ENCODE measurements around the gene ADAMTSL1.
A peak's percentile ranks its signal among the peaks of the same experiment; 100 is the strongest.

The ADAMTSL1 gene

GRCh38 chr9:18820566-18821095, 346.7 kb downstream of the ADAMTSL1 start:
- DNase-seq (ENCODE audit: low spot score) = no peak

GRCh38 chr9:18821788-18822187, 347.8 kb downstream of the ADAMTSL1 start:
- DNase-seq (ENCODE audit: low spot score) = no peak

DNA sequence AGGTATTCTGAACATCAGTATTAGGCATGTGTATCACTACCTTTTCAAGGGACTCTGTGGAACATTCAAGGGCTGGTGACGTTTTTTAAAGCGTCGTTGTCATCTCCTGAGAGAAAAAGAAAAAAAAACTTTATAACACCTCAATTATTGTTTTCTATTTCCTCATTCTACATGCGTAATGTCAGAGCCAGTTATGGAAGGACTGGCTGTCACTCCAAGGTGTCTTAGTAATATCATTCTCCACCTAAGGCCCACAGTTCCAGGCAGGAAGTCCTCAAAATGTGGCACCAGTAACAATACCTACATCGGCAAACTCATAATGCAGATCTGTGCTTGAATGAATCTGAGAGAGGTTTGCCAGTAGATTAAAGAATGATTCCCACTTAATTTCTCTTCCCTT, 348.9 kb downstream of the ADAMTSL1 start:
- DNase-seq (ENCODE audit: low spot score) = no peak

DNA sequence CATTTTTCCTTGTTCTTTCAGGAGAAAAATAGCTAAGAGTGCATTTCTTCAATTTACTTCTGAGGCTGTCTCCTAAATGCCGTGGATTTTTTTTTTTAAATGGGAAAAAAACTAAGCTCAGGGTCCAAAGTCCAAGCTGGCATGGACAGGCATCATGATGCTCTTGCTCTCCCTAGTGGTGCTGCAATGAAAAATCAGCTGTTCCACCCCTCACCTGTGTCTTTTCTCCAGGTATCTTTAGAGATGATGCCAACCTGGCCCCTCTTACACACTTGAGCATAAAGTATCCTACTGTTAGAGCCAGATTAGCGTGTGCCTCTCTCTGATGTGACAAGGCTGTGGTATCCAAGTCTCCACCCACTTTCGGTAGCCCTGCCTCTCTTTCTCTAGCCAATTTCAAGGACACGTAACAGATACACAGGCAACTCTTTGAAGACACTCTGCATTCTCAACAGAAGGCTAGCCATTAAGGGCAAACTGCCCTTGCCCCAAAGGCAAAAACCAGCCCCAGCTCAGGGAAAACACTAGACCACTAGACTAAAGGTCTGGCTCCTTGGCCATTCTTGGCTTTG, 350.2 kb downstream of the ADAMTSL1 start:
- peak; percentile 56 for DNase-seq (ENCODE audit: low spot score)

GRCh38 chr9:18825656-18826170, 351.8 kb downstream of the ADAMTSL1 start:
- DNase-seq (ENCODE audit: low spot score) = no peak

- DNase-seq (ENCODE audit: low spot score) = no peak
These were observed 352.3 kb downstream of the ADAMTSL1 start for GRCh38 chr9:18826248-18826647.

GRCh38 chr9:18829066-18829465, 355.1 kb downstream of the ADAMTSL1 start:
- no peak for DNase-seq (ENCODE audit: low spot score)

DNA sequence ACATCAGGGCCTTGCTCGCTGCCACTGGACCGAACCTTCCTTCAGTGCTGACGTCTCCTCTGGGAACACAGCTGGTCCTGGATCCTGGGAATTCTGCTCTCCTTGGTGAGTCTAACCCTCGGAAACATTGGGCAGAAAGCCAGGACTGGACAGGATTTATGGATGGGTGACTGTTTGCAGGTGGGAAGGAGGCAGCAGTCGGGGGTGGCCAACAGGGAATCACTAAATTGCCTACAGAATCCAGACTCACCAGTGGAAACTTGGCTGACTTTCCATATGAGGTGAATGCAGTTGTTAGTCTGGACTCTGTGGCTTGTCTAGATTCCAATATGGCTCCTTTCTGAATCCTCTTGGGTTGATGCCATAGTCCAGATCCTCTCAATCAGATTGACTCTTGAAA, 355.9 kb downstream of the ADAMTSL1 start:
- DNase-seq (ENCODE audit: low spot score) = no peak

- DNase-seq (ENCODE audit: low spot score) = no peak
These were observed 360.9 kb downstream of the ADAMTSL1 start for GRCh38 chr9:18834740-18835361.

DNA sequence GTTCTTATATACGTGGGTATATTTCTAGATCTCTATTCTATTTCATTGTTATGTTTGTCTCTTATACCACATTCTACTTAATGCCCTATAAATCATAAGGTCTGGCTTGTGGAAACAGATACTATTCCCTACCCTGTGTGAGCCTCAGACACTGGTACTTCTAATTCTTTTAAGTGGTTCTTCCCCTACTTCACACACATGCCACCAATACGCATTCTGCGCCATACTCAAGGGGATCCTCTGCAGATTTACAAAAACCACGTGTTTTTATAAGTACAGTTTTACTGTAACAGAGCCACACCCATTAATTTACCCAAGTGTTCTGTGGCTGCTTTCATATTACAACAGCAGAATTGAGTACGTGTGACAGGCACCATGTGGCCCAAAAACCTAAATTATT, 363.4 kb downstream of the ADAMTSL1 start:
- DNase-seq (ENCODE audit: low spot score) = no peak

- no peak for DNase-seq (ENCODE audit: low spot score)
These were observed 373.8 kb downstream of the ADAMTSL1 start for GRCh38 chr9:18847576-18848275.

DNA sequence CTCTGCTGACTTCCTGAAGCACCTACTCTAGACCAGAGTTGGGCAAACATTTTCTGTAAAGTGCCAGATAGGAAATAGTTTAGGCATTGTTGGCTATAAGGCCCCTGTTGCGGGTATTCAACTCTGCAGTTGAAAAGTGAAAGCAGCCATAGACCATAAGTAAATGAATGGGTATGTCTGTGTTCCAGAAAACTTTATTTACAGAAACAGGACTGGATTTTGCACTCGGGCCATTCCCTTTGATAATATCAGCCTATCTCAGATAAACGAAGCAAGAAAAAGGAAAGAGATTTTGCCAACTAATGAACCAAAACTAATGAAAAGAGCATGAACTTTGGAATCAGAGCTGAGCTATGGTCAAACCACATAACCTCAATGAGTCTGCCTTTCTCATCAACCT, 374.7 kb downstream of the ADAMTSL1 start:
- DNase-seq (ENCODE audit: low spot score) = no peak

- no peak for DNase-seq (ENCODE audit: low spot score)
These were observed 375.3 kb downstream of the ADAMTSL1 start for GRCh38 chr9:18849270-18849669.

GRCh38 chr9:18849890-18850677, 376.1 kb downstream of the ADAMTSL1 start:
- DNase-seq (ENCODE audit: low spot score) = no peak

- DNase-seq (ENCODE audit: low spot score) = no peak
These were observed 377.3 kb downstream of the ADAMTSL1 start for GRCh38 chr9:18851069-18851795.

DNA sequence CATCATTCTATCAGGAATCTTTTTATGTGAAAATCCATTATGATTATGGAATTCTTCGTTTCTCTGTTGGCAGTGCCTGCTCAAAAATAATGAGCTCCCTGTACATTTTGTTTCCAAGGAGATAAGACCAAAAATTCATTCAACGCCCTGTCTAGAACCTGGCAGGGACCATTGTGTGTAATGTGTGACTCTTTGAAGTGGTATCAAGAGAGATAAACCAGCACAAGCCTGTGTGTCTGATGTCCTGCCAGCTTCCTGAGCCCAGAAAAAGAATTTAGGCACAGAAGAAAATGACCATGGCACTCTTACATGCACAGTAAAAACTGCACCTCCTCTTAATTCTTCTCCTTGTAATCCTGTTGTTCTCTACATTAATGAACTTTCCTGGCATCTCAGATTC, 381.7 kb downstream of the ADAMTSL1 start:
- no peak for DNase-seq (ENCODE audit: low spot score)

- DNase-seq (ENCODE audit: low spot score) = no peak
These were observed 383.4 kb downstream of the ADAMTSL1 start for GRCh38 chr9:18857334-18857733.

DNA sequence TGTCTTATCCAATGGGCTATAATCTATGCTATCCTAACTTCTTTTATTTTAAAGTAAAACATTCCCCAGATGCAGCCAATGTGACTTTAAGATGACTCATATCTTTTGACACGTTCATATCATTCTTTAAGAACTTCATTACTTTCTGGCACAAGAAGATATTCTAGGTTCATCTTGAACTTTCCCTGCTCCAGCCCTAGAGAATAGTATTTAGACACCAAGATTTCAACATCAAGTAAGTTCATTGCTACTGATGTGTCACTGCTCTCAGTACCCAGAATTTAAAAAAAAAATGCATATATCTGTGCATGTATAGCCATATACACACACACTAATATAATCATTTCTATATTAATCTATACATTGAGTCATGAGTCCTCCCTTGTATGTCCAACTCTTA, 383.8 kb downstream of the ADAMTSL1 start:
- DNase-seq (ENCODE audit: low spot score) = peak; percentile 2

DNA sequence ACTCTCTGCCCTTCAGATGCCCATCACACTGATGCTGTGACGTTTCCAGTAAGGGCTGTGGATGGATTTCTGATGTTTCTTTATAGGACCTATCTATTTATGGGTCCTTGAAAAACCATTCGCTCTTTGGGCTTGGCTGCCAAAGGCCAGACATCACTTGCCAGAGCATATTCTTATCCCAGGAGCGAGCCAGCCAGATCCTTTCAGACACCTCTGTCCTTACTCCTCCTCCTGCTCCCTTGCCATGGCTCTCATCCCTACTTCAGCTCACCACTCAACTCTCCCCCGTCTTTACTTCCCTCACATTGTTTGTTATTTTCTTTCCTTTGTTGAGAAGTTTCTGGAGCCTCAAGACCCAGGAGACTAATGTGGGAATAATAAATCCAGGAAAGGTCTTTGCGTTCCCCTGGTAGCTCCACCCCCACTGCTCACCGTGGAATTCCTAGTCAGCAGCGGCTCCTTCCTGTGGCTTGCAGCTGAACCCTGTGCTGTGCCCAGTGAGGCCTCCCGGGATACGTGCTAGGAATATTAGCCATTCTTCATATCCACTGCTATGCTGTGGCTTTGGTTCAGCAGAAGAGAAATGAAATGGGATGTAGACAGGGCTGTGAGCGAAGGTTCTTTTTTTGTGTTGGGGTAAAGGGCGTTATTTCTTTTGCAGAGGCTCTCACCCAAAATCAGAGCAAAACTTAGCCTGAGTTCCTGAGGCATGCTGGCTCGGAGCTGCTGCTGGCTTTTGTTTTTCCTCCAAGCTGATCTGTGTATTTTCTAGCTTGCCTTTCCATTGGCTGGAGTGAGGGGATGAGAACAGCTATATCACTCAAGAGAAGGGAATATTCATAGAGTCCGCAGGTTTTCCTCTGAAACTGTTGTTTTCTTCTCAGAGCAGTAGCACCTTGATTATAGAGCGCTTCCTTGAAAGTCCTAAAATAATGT, 387.9 kb downstream of the ADAMTSL1 start:
- no peak for DNase-seq (ENCODE audit: low spot score)

DNA sequence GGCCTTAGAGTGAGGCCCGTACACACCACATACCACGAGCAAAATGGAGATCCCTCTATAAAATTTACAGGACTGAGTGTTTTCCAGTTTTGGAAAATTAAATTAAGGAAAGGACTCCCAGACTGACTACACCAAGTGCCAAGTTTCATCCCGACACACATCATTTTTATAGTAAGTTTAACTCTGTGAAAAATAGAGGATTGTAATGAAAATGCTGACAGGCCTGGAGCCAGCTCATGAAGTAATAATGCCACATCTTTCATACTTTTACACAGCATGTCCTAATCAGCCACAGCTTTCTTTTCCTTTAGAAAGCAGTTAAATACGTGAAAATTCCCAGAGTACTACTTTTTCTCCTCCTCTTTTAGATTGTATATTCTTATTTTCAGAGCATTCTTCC, 389.8 kb downstream of the ADAMTSL1 start:
- no peak for DNase-seq (ENCODE audit: low spot score)

All from RKO (cell line).